Kidney capillary endothelial cell (primary cell): ENCODE measurements around the gene IFI6.

Experiments
- DNase-seq: peaks from one replicate; pipeline ENCODE4 v3.0.0-alpha.2; 2018; ENCODE audit warnings: low spot score

The IFI6 gene

DNA sequence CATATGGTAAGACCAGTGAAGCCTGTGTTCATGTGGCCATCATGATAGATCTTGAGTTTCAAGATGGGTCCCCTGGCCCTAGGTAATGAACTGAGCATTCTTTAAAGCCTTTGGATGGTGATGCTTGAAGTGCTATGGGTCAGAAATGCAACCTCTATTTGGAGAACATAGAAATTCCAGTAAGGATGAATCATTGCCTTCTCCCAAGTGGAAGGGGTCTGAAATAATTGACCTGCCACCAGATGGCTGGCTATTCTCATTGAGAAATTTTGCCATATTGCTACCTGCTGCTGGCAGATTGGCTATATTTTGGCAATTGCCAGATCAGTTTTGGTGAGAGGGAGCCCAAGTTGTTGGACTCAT, 739 bp upstream of the IFI6 start:
- DNase-seq = no peak

DNA sequence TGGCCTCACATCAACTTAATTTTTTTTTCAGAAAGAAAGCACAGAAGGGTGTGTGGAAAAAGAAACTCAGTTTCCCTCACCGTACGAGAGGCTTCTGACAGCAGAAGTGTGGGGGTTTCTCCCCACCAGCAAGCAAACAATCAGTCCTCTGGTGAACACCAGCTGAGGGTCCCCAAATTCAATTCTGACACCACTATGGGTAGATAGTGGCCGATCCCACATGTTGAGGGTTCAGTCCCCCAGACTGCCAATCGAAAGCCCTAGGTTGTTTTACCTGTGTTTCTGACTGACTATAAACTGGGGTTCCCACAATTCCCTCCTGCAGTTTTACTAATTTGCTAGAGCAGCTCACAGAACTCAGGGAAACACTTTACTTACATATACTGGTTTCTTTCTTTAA, 2.1 kb downstream of the IFI6 start:
- no peak for DNase-seq

DNA sequence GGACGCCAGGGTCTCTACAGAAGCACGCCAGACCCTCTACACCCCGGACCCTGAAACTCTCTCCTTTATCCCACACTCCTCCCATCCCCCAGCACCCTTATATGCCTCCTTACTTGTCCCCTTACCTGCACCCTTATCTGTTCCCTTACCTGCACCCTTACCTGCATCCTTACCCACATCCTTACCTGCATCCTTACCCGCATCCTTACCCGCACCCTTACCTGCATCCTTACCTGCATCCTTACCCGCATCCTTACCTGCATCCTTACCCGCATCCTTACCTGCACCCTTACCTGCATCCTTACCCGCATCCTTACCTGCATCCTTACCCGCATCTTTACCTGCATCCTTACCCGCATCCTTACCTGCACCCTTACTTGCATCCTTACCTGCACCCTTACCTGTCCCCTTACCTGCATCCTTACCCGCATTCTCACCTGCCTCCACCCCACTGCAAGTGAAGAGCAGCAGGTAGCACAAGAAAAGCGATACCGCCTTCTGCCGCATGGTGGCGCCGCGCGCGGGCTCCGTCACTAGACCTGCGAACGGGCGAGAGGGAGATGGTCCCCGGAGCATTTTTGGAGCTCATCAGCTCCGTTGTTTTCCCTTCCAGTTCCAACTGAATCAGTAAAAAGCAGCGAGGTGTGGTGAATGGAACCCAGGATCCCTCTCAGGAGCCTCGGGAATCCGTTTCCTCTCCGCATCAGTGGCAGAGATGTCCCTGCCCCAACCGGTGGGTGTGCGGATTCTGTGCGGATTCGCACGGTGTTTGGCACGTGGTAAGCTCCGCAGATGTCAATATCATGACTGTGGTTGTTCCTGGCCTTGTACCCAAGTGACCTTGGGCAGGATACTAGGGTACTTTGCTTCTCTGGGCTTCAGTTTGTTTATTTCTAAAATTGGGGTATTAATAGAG, 2.9 kb downstream of the IFI6 start:
- DNase-seq = peak; percentile 37

DNA sequence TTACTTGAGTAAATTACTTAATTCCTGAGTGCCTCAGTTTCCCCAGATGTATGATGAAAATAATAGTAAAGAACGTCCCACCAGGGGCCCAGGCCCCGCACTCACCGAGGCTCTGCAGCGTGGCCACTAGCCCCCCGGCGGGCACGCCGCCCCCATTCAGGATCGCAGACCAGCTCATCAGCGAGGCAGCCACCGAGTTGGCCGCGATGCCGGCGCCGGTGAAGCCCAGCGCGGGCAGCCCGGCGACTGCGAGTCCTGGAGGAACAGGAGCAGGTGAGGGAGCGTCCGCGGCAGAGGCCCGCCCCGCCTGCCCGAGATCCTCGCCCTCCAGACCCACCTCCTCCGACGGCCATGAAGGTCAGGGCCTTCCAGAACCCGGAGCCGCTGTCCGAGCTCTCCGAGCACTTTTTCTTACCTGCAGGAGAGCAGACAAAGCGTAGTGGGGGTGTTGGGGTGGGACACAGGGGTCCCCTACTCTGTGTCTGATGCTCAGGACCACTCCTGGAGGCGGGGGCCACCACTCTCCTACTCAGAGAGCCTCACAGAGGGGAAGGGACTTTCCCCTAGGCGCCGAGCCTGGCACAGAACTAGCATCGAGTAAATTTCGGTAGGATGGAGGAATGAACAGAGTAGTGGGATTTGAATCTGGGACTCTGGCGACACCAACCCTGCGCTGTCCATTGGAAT, 3.7 kb downstream of the IFI6 start:
- no peak for DNase-seq

DNA sequence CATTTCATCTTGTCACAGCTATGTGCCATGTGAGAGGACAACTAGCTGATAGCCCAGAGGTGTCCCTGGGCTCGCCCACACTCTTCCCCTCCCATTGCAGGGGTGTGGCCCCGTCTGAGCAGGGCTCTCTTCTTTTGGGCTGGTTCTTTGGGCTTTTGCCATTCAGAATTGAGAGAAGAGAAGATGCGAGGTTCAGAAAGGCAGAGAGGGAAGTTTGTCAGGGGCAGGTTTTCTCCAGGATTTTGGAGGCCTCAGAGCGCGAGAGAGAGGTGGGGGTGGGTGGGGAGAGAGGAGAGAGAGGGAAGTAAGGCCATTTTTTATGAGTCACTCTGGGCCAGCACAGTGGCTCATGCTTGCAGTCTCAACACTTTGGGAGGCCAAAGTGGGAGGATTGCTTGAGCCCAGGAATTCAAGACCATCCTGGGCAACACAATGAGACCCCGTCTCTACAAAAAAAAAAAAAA, 5.2 kb downstream of the IFI6 start:
- no peak for DNase-seq

DNA sequence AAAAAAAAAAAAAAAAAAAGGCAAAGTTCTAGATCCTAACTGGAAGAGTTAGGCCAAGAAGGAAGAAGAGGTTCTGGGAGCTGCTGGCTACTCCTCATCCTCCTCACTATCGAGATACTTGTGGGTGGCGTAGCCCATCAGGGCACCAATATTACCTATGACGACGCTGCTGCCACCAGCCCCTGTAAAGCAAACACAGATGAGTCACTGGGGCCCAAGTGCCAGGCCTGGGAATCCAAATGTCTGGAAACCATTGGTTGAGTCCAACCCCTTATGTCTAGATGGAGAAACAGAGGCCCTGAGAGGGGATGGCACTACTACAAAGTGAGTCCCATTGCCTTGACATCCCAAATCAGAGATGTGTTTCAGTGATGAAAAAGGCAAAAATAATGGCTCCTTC, 5.7 kb downstream of the IFI6 start:
- no peak for DNase-seq

DNA sequence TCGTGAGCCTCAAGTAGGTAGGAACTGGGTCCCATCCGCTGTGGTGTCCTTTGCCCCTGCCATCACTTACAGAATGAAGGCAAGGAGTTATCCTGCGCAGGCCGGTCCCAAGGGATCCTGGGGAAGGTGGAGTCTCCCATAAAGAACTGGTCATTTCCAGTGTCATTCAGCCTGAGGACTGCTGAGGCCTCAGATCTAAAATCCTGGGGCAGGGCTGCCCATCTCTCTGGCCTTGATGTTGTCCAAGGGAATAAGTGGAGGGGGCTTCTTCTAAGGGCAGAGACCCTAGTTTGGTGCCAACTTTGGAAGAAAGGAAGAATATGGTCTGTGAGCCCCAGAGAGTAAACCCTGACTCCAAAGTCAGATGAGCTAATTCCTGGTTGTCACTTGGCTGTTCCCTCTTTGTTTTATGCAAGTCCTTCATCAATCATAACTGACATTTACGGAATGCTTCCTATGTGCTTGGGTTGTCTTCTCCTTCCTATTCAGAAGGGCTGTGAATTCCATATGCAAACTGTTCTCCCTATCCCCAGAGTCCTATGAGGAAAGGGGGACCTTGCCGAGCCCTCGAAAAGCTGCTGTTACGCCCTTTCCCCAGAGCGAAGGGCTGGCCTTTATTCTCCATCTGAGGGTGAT, 6.9 kb downstream of the IFI6 start:
- no peak for DNase-seq

DNA sequence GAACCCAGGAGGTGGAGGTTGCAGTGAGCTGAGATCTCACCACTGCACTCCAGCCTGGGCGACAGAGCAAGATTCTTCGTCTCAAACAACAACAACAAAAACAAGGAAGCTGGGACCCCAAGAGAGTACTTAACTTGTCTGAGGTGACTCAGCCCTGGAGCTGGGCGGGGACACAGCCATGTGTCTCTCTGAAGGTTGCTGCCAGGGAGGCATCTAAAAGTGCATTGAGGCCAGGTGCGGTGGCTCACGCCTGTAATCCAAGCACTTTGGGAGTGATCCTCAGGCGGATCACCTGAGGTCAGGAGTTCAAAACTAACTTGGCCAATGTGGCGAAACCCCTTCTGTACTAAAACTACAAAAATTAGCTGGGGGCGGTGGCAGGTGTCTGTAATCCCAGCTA, 7.7 kb downstream of the IFI6 start:
- DNase-seq = no peak

DNA sequence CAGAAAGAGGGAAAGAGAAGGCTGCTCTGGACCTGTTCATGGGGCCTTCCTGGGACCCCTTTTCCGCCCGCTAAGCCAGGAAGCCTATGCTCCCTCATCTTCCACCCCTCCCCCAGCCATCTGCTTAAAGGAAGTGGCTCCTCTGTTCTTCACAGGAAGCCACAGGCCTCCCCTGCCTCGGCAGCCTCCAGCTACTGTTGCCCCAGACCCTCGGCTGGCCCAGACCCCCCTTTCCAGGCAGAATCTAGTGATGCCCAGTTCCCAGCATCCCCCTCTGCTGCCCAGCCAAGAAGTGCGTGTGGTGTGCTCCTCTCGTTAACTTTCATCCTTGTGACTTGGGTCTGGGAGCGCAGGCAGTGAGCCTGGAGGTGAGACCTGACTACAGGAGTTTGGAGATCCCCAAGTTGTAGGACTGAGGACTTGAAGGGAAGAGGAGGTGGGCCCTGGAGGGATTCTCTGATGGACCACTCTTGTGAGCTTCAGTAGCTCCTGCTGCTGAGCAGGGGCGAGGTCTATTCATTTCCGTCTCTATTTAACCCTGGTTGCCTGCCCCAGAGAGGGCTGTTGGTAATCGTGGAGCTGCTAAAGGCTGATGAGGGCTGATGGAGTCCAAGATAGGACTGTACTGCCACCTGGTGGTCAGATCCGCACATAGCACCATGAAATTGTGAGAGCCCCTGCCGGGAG, 9.1 kb downstream of the IFI6 start:
- peak; percentile 78 for DNase-seq

DNA sequence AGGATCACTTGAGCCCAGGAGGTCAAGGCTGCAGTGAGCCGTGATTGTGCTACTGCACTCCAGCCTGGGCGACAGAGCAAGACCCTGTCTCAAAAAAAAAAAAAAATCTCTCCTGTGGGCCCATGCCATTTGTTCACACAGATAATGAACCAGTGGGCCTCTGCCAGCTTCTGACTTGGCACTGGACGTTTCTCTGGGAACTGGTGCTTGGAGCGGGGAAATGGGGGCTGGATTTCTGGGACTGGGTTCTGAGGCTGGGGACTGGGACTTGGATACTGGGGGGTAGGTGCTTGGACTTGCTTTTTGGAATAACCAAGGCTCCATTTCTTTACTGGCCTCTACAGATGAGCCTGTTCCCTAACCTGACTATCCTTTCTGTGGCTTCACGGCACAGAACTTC, 9.7 kb downstream of the IFI6 start:
- DNase-seq = no peak

DNA sequence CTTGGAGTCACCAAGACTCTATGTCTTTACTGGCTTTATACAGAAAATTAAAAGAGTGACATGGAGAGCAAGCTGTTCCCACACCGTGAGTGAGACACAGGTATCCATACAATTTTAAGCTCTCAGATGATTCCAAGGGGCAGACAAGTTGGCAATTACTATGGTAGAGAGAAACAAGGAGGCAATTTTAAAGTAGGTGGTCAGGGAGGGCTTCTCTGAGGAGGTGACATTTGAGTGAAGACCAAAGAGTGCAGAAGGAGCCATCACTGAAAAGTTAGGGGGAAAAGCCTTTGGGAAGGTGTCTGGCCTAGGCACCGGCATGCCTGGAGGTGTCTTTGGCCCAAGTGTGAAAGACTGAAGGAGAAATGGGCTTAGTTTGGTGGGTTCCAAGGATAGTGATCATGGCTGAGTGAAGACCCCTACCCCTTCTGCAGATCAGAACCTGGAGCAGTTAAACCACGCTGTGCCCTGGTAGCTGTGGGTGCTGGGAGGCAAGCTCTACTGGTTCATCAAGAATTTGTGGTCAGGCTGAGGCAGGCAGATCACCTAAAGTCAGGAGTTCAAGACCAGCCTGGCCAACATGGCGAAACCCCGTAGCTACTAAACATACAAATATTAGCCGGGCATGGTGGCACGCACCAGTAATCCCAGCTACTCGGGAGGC, 10.4 kb downstream of the IFI6 start:
- DNase-seq = no peak

DNA sequence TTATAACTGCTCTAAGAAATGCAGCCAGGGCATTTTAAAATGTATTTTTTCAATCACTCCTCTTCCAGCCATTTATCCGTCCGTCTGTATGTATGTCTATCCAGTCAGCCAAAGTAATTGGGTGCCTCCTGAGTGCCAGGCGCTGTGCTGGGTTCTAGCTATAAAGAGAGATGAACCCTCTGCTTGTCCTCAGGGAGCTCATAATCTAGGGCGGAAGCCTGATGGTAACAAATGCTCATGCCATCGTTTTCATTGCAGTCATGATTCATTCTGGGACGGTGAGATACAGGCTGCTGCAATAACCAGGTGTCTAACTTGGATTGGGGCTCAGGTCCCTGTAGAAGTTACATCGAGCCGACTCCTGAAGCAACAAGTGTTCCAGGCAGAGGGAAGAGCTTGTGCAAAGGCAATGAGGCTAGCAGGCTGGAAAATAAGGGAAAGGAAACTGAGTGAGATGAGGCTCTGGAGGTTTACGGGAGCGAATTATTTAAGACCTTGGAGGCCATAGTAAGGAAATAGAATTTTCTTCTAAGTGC, 11.6 kb downstream of the IFI6 start:
- DNase-seq = no peak

DNA sequence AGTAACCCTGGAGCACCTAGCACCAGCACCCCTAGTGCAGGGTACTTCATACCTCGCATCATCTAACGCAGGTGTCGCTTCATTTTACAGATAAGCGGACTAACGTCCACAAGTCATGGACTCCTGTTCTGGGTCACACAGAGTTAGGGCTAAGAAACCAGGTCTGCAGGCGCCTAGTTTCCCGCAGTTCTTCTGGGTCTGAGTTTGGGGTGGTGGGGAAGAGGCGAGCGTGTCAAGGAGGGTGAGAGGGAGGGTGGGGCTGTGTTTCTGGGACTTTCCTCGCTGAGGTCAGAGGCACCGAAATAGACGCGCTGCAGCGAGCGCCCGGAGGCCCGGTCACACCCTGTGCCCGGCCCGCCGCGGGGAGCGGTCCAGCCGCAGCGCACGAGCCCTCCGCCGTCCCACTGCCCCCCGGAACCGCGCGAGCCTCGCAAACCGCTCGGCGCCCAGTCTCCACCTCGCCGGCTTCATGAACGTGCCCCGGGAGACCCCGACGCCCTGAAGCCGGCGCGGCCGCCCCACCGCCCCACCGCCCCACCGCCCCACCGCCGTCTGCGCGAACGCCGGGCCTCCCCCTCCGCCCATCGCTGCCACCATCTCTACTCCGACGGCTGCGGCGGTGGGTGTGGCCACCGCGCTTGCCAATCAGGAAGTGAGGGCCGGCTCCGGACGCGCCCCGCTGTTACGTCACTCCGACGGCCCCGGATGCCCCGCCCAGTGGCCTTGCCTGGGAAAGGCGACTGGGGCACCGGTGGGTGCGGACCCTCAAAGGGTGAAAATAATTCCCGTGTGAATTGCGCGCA, 12.3 kb downstream of the IFI6 start:
- peak; percentile 73 for DNase-seq

DNA sequence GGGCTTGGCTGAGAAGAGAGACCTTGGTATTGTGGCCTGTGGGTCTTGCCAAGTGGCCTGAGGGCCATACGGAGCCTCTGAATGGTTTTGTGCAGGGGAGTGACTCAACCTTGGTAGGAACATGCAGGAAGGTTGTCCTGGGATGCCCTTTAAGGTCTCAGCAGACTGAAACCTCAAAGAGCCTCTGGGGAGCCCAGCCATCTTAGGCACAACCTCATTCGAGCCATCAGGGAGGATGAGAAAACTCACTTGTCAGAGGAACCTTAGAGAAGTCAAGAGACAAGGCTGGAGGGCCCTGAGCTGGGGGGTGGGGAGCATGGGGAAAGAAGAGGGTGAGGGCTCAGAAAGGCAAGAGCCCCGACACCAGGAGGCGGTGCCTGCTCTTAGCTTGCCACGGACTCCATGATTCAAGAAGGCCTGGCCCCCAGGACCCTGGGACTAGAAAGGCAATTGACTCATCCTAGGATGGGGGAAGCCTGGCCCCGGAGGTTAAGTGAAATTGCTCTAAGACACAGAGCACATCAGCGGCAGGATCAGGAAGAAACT, 13.0 kb downstream of the IFI6 start:
- peak; percentile 10 for DNase-seq

DNA sequence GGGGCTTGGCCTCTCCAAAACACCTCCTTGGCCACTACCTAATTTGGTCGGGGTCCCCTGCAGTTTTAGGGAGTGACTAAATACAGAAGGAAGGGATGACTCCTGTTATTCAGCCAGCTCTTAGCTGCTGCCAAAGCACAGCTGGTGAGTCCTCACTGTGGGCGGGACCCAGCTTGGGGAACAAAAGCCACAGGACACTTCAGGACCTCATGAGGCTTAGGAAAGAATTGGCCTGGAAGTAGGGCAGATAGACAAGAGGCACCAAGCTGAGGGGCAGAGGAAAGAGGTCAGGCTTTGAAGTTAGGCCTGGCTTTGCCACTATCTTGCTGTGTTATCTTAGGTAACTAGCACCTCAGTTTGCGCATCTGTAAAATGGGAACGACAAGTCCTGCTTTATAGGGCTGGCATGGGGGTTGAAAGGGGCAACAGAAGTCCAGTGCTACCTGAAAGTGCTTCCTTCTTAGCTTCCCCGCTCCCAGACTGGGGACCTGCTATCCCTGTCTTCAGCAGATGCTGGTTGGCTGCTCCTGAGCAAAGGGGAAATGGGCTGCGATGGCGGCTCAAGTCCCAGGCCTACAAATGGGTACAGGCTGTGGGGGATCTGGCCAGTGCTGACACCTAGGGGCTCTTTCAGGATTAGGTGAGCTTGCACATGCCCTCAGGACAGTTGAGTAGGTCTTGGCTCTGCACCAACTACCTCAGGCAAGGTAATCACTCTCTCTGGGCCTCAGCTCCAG, 15.7 kb downstream of the IFI6 start:
- peak; percentile 49 for DNase-seq

DNA sequence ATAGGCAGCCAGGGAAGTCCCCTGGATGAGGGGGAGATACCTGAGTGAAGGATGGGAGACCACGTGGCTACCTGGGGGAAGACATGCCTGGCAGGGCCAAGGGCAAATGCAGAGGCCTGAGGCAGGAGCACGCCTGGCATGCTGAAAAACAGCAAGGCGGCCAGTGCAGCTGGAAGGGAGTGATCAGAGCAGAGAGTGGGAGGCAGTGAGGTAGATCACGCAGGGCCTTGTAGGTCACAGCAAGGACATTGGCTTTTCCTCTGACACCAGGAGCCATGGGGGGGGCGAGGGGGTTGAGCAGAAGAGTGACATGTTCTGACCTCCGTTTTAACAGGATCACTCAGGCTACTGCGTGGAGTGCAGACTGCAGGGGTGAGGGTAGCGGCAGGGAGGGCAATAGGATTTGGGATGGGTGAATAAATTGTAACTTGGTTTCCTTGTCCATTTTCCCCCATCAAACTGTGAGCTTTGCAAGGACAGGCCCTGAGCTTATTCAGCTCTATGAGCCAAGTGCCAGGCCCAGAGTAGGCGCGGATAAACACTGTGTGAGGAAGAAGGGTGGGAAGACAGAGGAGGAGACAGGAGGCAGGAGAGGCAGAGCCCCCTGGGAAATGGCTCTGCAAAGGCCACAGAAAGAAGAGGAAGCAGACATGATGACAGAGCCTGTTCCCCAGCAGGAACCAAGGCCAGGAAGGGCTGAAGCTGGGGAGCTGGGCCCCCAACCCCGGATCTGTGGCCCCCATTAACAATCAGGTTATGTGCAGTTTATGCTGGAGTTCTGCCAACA, 16.6 kb downstream of the IFI6 start:
- DNase-seq = no peak

DNA sequence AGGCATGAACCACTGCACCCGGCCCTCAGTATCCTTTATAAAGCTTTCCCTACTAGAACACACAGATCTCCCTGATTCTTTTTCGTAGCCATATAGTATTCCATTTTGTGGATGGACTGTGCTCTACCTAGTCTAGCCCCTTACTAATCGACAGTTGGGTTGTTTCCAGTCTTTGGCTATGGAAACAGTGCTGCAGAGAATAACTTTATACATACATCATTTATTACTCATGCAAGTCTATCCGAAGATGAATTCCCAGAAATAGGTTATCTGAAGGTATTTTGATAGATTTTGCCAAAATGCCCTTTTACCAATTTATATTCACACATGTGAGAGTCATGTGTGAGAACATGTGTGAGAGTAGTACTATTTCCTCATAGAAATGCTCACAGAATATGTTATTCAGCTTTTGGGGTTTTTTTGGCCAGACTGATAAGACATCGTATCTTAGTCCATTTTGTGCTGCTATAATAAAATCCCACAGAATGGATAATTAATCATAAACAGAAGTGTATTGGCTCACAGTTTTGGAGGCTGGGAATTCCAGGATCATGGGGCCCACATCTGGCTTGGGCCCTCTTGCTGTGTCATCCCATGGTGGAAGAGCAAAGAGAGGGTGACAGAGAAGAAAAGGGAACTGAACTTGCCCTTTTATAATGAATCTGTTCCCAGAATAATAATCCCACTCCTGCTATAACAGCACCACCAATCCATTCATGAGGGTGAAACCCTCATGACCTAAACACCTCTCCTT, 19.7 kb downstream of the IFI6 start:
- DNase-seq = no peak

DNA sequence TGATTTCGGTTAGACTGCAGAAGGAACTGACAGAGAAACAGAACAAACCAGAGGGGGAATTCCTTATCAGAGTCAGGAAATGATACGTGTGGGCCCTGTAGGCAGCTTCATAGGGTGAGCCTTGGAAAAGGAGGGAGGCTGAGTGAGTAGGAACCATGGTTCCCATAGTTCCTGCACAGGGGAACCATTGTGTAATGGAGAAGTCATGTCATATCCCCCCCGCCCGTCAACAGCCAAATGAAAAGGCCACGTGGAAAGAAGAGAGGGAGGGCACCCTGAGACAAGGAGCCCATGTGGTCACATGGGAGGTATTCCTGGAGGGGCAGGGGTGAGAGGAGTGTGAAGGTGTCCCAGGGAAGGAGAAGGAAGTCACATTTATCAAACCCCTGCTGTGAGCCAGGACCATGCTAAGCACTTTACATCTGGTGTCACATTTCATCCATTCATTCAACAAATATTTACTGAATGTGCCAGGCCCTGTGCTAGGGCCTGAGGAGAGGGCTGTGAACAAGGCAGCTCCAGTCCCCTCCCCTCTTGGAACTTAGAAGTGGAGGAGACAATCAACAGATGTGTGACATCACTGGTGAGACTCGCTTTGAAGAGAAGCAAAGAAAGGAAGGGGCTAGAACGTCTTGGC, 21.3 kb downstream of the IFI6 start:
- DNase-seq = no peak
